OCI-LY7 (cell line): Measurements from ENCODE around the gene MAS1. TPM values are rescaled to one million over a fixed set of nuclear protein-coding genes. Genes with fewer than 3 reads are reported as not detected.

Experiments
- BruUV-seq: library from RNA; stranded (reverse); fragments of 400-500 nt; replicated peaks from 2 replicates; lab custom pipeline; 2021; lab: Mats Ljungman, UMichigan
- CTCF ChIA-PET: fragments of 300-600 bp; sonication (Branson Sonifier 250); formaldehyde crosslinking; loops from one replicate; lab custom pipeline; 2022; ENCODE audit warnings: antibody characterized with exemption; ENCODE audit not compliant: unreplicated experiment; lab: Charles Lee
- POLR2A ChIA-PET: fragments of 300-600 bp; sonication (Branson Sonifier 250); formaldehyde crosslinking; loops from one replicate; lab custom pipeline; 2022; ENCODE audit warnings: antibody characterized with exemption; lab: Charles Lee
- DNase-seq: peaks from one replicate; pipeline ENCODE4 v3.0.0-alpha.2; 2015; ENCODE audit warnings: low spot score
- H2AFZ ChIP-seq: fragments of 200-600 bp; sonication (generic), shearing (Covaris generic); 2 replicates; pipeline ENCODE4 v1.6.1; 2014; ENCODE audit warnings: mild to moderate bottlenecking, antibody characterized with exemption, low read length, moderate library complexity
- H3K27ac ChIP-seq: fragments of 200-600 bp; sonication (generic); 2 replicates; pipeline ENCODE4 v1.5.1; 2014; ENCODE audit warnings: mixed run types, low read depth, mild to moderate bottlenecking, moderate library complexity, low read length, inconsistent platforms; ENCODE audit not compliant: poor library complexity, severe bottlenecking
- H3K36me3 ChIP-seq: fragments of 200-600 bp; sonication (generic); 2 replicates; pipeline ENCODE4 v1.6.1; 2014; ENCODE audit warnings: mild to moderate bottlenecking, antibody characterized with exemption, low read length, moderate library complexity, mixed read lengths; ENCODE audit not compliant: insufficient read depth
- H3K4me1 ChIP-seq: fragments of 200-600 bp; sonication (generic); 2 replicates; pipeline ENCODE4 v1.5.1; 2014; ENCODE audit warnings: mild to moderate bottlenecking, low read length; ENCODE audit not compliant: insufficient read depth, poor library complexity, severe bottlenecking
- H3K4me2 ChIP-seq: fragments of 200-600 bp; sonication (generic); 2 replicates; pipeline ENCODE4 v1.6.1; 2014; ENCODE audit warnings: mild to moderate bottlenecking, low read length
- H3K4me3 ChIP-seq: fragments of 200-600 bp; sonication (generic); 2 replicates; pipeline ENCODE4 v1.5.1; 2014; ENCODE audit warnings: mild to moderate bottlenecking, low read depth, low read length; ENCODE audit not compliant: poor library complexity, severe bottlenecking
- H3K79me2 ChIP-seq: fragments of 200-600 bp; sonication (generic); 2 replicates; pipeline ENCODE4 v1.6.1; 2016; ENCODE audit warnings: low read depth, mild to moderate bottlenecking, low read length, moderate library complexity, mixed read lengths; ENCODE audit not compliant: insufficient read depth
- H3K9me2 ChIP-seq: fragments of 200-600 bp; sonication (generic); 2 replicates; pipeline ENCODE4 v1.6.1; 2016; ENCODE audit warnings: mild to moderate bottlenecking, low read length, mixed read lengths; ENCODE audit not compliant: insufficient read depth
- H3K9me3 ChIP-seq: fragments of 200-600 bp; sonication (generic); 2 replicates; pipeline ENCODE4 v1.6.1; 2014; ENCODE audit warnings: mild to moderate bottlenecking, mixed run types, low read length, mixed read lengths
- H4K20me1 ChIP-seq: fragments of 200-600 bp; sonication (generic); 2 replicates; pipeline ENCODE4 v1.6.1; 2014; ENCODE audit warnings: mild to moderate bottlenecking, antibody characterized with exemption, low read length, moderate library complexity, mixed read lengths; ENCODE audit not compliant: insufficient read depth
- EZH2phosphoT487 ChIP-seq: fragments of 200-600 bp; sonication (generic); IDR thresholded peaks from 2 replicates; pipeline ENCODE4 v1.6.1; 2018; ENCODE audit warnings: low read depth, borderline replicate concordance, mild to moderate bottlenecking, mixed run types, antibody characterized with exemption, low read length, moderate library complexity, mixed read lengths
- intact Hi-C: fragments of 100-400 bp; cut with micrococcal nuclease; formaldehyde crosslinking; loops from one replicate; pipeline ENCODE4 v1.10.0; 2022; ENCODE audit not compliant: unreplicated experiment
- total RNA-seq, 2 experiments: library from RNA; depleted of rRNA in 1 of 2; stranded (reverse); fragments of >200 nt in 1 of 2; shearing (Covaris generic) in 1 of 2; gene quantifications; 2 replicates each; pipeline ENCODE4 v1.2.3, GENCODE V29; 2014 to 2022
- TF ChIP-seq, protein P1 (sequence below): fragments of 200-600 bp; sonication (generic); conservative IDR thresholded peaks from 2 replicates; pipeline ENCODE4 v1.5.1; 2014; ENCODE audit warnings: mild to moderate bottlenecking, antibody characterized with exemption, low read length, moderate library complexity, mixed read lengths

MAS1 gene
- total RNA-seq, 2 experiments from 2014 or later: under 0.01 TPM; not detected in 1

GRCh38 chr6:159880412-159880975, 10.3 kb upstream of the MAS1 start:
- H3K27ac ChIP-seq: no peak overlapping the region
- no peaks in the 10 kb centered on the region for H3K9me2 ChIP-seq
- ChIA-PET CTCF (no interaction called here), POLR2A (no interaction called here)
- H3K4me1 ChIP-seq: peaks cover 13% of the 10 kb centered on the region
- TF ChIP-seq, protein P1, sequence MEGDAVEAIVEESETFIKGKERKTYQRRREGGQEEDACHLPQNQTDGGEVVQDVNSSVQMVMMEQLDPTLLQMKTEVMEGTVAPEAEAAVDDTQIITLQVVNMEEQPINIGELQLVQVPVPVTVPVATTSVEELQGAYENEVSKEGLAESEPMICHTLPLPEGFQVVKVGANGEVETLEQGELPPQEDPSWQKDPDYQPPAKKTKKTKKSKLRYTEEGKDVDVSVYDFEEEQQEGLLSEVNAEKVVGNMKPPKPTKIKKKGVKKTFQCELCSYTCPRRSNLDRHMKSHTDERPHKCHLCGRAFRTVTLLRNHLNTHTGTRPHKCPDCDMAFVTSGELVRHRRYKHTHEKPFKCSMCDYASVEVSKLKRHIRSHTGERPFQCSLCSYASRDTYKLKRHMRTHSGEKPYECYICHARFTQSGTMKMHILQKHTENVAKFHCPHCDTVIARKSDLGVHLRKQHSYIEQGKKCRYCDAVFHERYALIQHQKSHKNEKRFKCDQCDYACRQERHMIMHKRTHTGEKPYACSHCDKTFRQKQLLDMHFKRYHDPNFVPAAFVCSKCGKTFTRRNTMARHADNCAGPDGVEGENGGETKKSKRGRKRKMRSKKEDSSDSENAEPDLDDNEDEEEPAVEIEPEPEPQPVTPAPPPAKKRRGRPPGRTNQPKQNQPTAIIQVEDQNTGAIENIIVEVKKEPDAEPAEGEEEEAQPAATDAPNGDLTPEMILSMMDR: no peak
- TF ChIP-seq EZH2phosphoT487: no peak
- no peak overlapping the region for H3K4me3 ChIP-seq
- H3K79me2 ChIP-seq: no peaks in the 10 kb centered on the region
- no peak overlapping the region for H3K4me2 ChIP-seq
- no TSS peak for BruUV-seq
- intact Hi-C loops: no loop called here
- H4K20me1 ChIP-seq: no peaks in the 10 kb centered on the region
- DNase-seq: no peak
- no peaks in the 10 kb centered on the region for H3K9me3 ChIP-seq
- H3K36me3 ChIP-seq: no peaks in the 10 kb centered on the region
- no peak overlapping the region for H2AFZ ChIP-seq

DNA sequence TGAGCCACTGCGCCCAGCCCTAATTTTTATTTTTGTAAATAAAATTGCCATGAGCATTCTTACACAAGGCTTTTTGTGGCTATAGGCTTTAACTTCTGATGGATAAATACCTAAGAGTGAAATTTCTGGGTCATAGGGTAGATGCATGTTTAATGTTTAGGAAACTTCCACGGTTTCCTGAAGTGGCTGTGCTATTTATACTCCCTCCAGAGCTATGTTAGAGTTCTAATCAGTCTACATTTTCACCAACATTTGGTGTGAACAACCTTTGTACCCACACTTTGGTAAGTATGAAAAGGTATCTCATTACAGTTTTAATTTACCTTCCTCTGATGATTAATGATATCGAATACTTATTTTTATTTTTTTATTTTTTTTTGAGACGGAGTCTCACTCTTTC, 6.1 kb upstream of the MAS1 start:
- intact Hi-C loops: no loop called here
- Histone ChIP-seq H3K4me1 (peaks cover 10% of the 10 kb centered on the region), H3K9me2 (no peaks in the 10 kb centered on the region), H3K36me3 (no peaks in the 10 kb centered on the region), H2AFZ (no peak overlapping the region), H3K79me2 (no peaks in the 10 kb centered on the region), H3K4me3 (no peak overlapping the region), H3K9me3 (no peaks in the 10 kb centered on the region), H3K4me2 (no peak overlapping the region), H4K20me1 (no peaks in the 10 kb centered on the region), H3K27ac (no peak overlapping the region)
- TF ChIP-seq, protein P1: no peak
- no peak for TF ChIP-seq EZH2phosphoT487
- no peak for DNase-seq
- CTCF ChIA-PET: interaction anchor here (0.6 kb wide), 1 partner anchor 187 kb away, joined by 3 read pairs; no protein-coding TSS in a partner anchor
- no TSS peak for BruUV-seq
- POLR2A ChIA-PET: interaction anchor here (0.9 to 1.6 kb wide), 2 partner anchors 19 to 44 kb away, joined by 3 read pairs; no protein-coding TSS in a partner anchor

- no peak for TF ChIP-seq EZH2phosphoT487
- TF ChIP-seq, protein P1: no peak
- no peak overlapping the region for H3K4me2 ChIP-seq
- H4K20me1 ChIP-seq: no peaks in the 10 kb centered on the region
- H2AFZ ChIP-seq: no peak overlapping the region
- H3K9me2 ChIP-seq: no peaks in the 10 kb centered on the region
- CTCF ChIA-PET: no interaction called here
- no peaks in the 10 kb centered on the region for H3K79me2 ChIP-seq
- DNase-seq: no peak
- BruUV-seq: no TSS peak
- H3K9me3 ChIP-seq: no peaks in the 10 kb centered on the region
- POLR2A ChIA-PET: interaction anchor here (0.6 kb wide), 1 partner anchor 285 kb away, joined by 4 read pairs; no protein-coding TSS in a partner anchor
- peaks cover 10% of the 10 kb centered on the region for H3K4me1 ChIP-seq
- intact Hi-C loops: no loop called here
- no peak overlapping the region for H3K4me3 ChIP-seq
- no peaks in the 10 kb centered on the region for H3K36me3 ChIP-seq
- no peak overlapping the region for H3K27ac ChIP-seq
These were observed 4.5 kb upstream of the MAS1 start for GRCh38 chr6:159886270-159886669.
